NCI-H526 (cell line): ENCODE measurements around the gene ZNF850.

ENCODE experiments used
- DNase-seq, 2 experiments: peaks; one replicate each; lab custom pipeline; 2025; lab: John Stamatoyannopoulos, UW

Gene ZNF850

DNA sequence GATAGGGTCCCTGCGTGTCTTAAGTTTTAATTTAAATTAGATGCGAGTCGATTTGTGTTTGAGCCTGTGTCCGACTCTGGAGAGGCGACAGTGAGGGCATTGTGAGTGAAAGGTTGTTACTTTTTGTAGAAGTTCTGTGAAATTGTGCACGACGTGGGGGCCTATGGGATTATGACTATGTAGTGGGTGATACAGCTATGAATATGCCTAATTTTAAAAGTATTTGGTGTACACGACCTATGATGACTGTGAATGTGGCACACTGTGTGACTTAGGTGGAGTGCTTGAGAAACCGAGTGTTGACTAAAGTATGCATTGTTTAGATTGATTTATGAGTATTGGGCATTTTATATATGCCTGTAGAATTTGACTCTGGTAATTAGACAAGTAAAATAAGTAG, 84.5 kb downstream of the ZNF850 start:
- no peak for DNase-seq

GRCh38 chr19:36687214-36688056, 85.2 kb downstream of the ZNF850 start, which contains the start of gene ZNF567:
TSS of gene ZNF567 (plus strand) at chr19:36687612. CDS start at chr19:36694868, 7,256 bp downstream.
- DNase-seq = peak; percentile 95 to 99

- peak in 1 of 2 experiments; percentile 65 for DNase-seq
Measured at GRCh38 chr19:36686365-36687213, 86.0 kb downstream of the ZNF850 start.

DNA sequence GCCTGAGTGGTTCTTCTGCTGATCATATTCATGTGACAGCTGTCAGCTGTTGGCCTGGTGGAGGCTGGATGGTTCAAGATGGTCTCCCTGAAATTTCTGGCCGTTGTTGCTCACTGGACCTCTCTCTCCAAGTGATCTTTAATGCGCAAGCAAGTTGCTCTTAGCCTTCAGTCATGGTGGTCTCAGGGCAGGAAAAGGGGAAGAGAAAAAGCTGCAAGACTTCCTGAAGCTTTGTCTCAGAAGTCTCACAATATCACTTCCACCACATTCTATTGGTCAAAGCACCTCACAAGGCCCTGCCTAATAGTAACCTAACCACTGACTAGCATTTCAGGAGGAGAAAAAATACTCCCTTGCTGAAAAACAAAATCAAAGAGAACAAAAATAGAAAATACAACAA, 86.8 kb downstream of the ZNF850 start:
- no peak for DNase-seq

DNA sequence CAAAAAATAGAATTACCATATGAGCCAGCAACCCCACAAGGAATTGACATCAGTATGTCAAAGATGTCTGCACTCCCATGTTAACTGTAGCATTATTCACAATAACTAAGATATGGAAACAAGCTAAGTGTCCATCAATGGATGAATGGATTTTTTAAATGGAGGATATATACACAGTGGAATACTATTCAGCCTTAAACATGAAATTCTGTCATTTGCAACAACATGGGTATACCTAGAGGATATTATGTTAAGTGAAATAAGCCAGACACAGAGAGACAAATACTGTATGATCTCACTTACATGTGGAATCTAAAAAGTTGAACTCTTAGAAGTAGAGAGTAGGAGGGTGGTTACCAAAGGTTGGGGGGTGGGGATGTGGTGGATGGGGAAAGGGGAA, 93.2 kb downstream of the ZNF850 start:
- no peak for DNase-seq

- DNase-seq = no peak
Measured at GRCh38 chr19:36674201-36674600, 98.4 kb downstream of the ZNF850 start.

DNA sequence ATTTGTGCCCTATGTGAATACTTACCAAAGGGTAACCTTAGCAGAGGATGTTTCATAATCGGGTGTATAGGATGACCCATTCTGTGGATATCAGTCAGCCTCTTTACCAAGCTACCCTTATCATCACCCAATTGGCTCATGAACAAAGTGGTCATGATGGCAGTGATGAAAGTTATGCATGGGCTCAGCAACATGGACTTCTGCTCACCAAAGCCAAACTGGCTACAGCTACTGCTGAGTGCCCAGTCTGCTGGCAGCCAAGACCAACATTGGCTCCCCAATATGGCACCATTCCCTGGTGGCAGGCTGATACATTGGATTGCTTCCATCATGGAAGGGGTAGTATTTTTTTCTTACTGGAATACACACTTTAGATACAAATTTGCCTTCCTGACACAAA, 100.2 kb downstream of the ZNF850 start:
- no peak for DNase-seq

- no peak for DNase-seq
Measured at GRCh38 chr19:36668646-36669045, 104.0 kb downstream of the ZNF850 start.

DNA sequence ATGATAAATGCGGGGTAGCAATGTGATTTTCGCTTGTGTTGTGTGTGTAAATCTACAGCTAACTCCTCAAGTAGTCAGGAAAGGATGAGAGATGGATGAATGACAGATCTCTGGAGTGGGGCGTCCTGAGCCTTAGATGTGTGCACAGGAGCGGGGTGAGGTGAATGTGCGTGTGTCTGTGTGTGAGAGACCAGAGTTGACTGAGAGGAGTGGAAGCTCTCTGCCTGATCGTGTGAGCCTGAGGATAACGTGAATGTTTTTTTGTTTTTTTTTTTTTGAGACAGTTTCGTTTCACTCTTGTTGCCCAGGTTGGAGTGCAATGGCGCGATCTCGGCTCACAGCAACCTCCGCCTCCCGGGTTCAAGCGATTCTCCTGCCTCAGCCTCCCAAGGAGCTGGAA, 106.8 kb downstream of the ZNF850 start:
- no peak for DNase-seq
